GM21515 (cell line): ENCODE data around the gene CALML6.

Experiments
- ATAC-seq: cut with Tn5 transposase; IDR thresholded peaks from one replicate; pipeline ENCODE4 v1.9.1; 2021; ENCODE audit not compliant: unreplicated experiment

CALML6 gene

DNA sequence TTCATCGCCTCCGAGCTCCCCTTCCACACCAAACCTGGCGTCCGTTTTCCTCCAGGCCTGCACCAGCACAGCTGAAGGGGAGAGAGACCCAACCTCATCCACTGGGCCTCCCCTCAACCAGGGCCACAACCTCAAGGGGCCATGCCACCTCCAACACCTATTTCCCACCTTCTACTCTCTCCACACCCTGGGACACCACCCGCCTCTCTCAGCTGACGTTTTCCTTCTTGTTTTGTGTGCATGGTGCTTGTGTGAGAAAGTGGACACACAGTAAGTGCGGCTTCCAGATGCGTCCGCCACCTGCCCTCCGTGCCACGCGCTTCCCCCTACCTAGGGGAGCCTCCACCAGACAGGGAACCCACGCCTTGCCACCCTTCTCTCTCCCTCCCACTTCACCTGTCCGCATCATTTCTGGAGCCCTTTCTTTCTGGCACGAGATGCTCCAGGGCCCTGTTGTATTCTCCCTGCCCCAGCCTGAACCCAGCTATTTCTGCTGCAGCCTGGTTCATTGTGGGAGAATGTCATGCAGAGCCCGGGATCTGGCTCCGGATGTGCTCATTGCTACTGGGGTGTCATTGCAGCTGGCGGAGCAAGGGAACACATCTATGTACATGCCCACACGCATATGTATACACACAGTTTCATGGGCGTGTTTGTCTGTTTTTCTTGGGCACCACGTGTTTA lies 22.8 kb upstream of the CALML6 start:
- no peak for ATAC-seq

DNA sequence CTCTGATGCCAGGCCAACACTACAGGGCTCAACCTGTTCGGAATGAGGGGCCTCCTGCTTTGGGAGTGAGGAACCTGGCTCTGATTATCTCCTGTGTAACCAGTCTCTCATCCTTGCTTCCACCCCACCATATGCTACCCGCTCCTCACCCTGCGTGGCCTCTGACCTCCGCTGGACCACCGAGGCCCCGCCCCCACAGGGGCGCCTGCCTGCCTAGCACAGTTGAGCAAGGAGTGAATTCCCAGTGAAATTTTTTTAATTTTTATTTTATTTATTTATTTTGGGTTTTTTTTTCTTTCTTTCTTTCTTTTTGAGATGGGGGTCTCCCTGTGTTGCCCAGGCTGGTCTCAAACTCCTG lies 22.3 kb upstream of the CALML6 start:
- ATAC-seq: no peak

DNA sequence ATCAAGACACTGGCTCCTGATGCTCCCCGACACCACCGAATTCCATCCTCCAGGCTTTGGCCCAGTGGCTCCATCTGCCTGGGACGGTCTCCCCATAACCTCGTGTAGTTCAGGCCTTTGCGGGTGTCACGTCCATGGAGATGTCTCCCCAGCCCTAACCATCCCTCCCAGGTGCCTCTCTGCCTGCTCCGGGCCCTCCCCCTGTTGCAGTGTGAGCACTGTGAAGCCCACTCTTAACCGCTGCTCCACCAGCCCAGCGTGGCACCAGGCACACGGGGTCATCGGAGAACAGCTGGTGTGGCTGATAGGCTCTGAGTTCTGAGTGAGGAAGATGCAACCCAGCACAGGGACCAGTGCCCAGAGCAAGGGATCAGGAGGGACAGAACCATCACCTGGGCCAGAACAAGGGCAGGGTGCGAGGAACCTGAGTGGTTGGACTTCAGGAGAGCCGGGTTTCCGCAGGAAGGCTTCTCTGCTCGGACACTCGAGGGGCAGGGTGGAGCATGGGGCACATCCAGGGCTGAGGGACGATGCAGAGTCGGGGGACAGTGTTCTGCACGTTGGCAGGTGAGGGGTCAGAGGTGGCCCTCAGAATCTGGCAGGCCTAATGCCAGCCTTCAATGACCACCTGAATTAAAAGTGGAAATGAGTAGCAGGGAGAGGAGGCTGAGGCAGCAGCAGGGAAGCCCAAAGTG lies 21.6 kb upstream of the CALML6 start:
- no peak for ATAC-seq

DNA sequence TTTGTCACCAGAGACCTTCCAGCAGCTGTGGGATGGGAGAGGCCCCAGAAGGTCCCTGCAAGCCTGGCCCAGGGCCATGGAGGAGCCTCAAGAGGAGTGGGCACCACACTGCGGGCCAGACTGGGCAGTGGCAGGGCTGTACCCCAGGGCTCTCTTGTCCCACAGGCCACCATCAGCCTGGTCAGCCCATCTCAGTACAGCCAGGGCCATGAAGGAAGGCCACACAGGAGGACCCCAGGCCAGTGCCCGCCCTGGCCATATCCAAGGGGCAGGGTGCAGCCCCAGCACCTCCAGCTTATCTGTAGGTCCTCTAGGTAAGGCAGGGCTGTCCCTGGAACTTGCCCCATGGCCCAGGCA lies 21.1 kb upstream of the CALML6 start:
- ATAC-seq: no peak

DNA sequence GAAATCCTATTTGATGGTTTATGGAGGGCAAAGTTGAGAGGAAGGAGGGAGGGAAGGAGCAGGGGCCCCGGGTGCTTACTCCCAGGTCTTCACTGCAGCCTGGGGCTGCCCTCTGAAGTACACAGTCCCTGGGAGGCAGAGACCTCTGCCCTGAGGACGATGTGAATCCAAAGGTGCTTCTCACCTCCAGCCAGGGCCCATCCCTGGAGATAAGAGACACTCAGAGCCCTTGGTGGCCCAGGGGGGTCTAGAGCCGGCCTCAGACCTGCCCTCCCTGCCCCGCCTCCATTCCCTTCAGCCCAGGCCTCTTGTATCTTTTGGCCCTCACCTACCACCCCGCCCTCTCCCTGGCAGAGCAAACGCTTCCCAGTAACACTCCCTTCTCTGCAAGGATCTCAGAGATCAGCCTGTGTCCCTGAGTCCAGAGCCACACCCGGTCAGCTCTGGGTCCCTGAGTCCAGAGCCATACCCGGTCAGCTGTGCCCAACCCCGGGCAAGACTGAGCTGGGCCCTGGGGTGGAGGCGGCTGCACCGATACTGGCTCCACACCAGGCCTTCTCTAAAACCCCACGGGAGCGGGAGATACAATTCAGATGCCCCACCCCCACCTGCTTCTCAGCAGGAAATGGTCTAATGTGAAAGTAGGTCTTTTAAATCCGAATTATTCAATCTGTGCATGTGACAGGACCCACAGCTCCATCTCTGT lies 20.6 kb upstream of the CALML6 start:
- no peak for ATAC-seq

DNA sequence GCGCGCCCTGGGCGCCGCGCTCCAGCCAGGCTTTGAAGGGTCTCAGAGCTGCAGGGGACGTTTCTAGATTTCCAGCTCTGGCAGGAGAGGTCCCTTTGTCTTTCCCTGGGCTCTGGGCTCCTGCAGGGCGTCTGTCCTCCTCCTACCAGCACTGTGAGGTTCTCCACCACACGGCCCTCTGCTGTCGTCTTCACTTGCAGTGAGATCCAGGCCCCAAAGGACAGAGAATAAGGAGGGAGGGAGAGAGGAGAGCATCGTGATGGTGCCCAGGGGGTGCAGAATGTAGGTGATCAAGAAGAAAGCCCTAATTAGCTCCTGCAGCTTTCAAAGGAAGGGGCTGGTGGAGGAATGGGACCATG lies 20.0 kb upstream of the CALML6 start:
- ATAC-seq: no peak

DNA sequence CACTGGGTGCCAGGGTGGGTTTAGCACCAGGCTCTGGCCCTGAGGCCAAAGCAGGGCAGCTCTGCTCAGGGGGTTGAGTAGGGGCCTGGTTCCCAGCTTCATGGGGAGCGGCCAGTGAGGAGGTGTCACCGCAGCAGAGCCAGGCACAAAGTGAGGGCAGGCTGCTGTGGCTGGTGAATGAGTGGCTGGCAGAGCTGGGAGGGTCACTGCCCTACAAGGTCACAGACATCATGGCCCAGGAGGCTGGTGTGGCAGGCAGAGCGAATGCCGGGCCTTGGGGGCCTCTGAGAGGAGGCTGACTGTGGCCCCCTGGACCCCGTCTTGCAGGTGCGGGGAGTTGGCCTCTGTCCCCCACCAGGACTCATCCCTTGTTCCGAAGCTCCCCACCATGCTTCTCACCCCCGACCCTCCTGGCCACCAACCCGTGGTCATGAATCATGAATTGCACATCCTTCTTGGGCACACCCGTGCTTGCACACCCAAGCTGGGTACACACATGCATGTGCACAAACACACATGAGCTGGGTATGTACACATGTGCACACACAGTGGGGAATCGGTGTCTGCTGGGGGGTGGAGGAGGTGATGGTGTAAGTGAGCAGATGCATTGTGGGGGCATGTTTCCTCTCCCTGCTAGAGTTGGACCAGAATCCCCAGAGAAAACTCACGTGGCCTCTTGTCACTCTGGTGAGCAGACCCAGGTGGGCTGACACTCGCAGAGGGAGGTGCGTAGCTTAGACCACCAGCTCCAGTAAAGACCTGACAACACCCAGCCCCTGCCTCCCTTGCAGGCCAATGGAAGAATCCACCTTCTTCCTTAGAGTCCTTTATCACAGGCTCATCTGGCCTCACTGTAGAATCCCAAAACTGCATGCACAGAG lies 19.4 kb upstream of the CALML6 start:
- no peak for ATAC-seq

DNA sequence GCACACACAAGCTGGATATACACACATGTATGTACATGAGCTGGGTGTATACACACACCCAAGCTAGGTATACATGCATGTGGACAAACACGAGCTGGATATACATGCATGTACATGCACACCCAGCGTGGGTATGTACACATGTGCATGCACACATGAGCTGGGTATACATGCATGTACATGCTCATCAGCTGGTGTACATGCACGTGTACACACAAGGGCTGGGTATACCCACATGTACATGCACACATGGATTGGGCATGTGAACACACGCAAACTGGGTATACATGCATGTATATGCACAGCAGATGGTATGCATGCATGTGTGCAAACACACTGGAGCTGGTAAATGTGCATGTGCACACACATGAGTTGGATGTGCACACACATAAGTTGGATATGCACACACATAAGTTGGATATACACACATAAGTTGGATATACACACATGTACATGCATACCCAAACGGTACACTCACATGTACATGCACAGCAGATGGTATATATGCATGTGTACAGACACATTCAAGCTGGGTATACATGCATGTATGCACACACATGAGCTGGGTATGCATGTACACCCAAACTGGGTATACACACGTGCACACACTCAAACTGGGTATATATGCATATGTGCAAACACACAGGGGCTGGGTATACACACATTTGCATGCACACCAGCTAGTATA lies 16.7 kb upstream of the CALML6 start:
- ATAC-seq: no peak

DNA sequence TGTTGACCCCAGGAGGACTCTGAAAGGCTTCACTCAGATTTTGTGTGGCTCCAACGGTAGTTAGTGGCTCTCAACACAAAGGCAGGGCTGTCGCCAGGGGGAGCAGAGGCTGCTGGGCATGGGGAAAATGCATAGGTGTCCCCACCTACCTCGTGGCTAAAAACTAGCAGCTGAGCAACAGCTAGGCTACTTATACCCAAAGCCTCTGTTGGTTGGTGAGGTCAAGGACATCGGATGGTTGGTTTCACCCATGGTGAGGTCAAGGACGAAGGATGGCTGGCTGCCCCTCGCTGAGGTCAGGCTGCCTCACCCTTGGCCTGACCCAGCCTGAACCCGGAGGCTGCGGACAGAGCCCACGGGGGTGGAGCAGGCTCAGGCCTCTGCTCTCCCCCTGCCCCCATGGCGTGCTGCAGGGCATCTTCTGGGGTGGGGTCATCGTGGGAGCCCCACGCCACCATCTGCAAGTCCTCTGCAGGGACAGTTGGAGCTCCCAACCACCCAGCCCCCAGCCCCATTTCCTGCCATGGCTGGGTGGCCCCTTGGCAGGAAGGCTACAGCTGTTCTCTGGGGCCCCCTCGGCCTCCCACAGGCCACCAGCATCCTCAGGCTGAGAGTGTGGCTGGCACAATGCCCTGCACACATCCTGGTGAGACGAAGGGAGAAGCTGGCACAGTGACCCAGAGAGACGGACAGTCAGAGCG lies 15.6 kb upstream of the CALML6 start:
- ATAC-seq: no peak

DNA sequence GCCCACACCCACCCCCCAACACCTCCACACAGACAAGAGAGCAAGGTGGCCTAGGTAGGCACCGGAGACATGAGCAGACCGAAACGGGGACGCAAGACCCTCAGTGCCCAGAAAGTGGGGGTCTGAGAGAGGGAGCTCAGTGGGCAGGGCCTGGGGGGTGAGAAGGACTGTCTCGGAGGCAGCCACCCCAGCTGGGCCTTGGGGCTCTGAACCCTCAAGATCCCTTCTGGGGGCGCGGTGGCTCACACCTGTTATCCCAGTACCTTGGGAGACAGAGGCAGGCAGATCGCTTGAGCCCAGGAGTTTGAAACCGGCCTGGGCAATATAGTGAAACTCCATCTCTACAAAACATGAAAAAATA lies 15.1 kb upstream of the CALML6 start:
- no peak for ATAC-seq

DNA sequence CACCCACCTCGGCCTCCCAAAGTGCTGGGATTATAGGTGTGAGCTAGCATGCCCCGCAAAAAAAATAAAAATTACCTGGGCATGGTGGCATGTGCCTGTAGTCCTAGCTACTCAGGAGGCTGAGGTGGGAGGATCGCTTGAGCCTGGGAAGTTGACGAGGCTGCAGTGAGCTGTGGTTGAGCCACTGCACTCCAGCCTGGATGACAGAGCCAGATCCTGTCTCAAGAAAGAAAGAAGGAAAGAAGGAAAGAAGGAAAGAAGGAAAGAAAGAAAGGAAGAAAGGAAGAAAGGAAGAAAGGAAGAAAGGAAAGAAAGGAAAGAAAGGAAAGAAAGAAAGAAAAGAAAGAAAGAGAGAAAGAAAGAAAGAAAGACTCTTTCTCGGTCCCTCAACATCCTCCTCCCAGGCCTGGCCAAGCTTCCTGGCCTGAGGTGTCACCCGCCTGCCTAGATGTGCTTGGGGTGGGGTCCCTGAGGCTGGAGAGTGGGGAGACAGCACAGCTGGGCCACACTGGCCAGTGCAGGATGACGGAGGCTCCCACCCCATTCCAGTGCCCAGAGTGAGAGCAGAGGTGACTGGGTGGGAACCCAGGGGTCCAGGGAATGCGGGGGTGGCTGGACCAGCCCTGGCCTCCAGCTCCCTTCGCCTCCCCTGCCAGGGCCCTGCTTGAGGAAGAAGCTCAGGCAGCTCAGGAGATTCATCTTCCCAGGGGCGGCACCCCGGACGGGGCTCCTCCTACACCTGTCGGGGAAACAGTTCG lies 14.0 kb upstream of the CALML6 start:
- no peak for ATAC-seq

DNA sequence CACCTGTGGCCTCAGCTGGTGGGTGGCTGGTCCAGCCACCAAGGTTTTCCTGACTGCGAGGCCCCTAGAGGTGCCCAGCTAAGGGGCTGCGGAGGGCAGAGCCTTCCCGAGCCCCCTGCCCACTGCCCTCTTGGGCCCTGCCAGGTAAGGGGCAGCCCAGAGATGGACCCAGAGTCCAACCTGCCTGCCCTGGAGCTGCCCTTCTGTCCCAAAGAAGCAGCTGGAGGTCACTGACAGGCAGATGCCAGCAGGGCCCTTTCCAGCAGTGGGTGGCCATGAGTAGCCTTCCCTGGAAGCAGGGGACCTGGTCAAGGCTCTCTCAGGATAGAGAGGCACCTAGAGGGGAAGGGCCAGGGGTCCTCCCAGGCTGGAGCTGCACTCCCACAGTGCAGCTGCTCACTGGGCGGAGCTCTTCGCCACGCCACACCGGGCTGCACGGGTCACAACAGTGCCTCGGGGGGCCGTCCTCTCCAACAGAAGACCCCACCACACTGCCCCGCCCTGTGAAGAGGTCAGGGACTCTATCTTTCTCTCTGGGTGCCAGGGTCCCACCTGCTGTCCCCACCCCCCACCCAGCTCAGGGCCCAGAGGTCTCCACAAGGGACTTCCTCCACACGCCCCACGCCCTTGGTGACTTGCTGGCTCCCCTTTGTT lies 13.3 kb upstream of the CALML6 start:
- ATAC-seq: no peak

DNA sequence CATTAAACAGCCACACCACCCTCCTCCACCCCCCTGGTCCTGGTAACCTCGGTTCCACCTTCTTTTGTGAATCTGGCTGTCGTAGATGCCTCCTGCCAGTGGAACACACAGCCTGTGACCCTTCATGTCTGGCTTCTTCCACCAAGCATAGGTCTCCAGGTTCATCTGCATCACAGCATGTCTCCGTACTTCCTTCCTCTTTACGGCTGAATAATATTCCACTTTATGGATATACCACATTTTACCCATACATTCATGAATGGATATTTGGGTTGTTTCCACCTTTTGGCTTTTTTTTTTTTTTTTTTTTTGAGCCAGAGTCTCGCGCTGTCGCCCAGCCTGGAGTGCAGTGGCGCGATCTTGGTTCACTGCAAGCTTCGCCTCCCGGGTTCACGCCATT lies 11.8 kb upstream of the CALML6 start:
- no peak for ATAC-seq

DNA sequence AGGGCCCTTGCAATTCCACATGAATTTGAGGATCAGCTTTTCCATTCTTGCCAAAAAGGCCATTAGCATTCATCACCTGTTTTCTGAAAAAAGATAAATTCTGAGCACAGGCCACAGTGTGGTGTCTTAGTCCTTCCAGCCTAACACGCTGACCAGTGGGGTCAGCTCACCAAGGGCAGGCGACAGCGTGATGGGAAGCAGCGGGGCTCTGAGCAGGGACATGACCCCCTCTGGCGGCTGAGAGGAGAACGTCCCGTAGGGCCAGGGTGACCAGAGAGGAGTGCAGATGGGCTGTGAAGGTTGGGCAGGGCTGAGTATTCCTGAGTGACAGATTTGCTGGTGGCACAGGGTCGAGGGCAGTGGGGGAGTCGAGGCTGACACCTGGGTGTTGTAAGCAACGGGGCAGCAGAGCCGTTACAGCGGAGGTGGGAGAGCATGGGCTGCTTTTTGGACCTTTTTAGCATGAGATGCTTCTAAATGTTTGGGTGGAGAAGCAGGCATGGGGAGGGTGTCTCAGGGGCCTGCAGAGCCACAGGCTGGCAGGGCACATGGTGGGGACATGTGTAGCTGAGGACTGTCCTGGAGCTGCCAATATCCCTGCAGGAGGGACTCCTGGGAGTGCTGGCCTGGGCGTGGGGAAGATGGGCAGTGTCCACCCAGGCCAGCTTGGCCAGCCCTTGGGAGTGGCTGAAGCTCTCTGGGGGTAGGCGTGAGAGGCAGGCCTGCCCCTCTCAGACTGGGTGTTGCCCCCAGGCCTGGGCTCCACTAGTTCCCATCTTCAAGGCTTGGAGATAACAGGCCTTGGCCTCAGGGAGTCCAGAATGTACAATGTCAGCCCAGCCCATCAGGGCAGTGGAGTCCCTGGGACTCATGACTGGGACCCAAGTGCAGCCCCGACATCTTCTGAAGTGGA lies 8.6 kb upstream of the CALML6 start:
- no peak for ATAC-seq

DNA sequence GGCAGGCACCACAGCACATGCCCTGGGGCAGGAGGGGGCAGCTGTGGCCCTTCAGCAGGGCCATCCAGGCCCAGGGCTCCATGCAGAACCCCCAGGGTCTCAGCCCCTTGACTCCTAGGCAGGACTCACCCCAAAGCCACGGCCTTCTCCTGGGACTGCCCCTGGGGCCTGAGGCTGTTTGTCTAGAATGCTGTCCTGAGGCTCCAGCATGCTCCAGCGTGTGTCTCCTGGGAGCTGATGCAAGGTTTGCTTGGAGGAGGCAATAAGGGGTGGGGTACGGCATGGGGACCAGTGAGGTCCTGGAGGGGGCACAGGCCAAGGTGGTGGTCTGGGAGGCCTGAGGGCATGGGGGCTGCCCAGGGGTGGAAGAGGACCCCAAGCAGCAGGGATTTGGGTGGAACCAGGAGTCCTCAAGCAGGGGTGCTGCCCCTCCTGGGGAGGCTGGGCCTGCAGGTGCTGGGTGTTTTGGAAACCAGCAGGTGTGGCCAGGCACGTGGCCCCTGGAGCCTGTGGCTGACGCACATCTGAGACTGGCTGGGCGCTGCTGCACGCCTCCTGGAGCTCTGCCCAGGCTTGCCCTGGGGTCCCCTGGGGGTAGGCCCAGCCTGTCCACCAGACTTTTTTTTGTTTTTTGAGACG lies 7.8 kb upstream of the CALML6 start:
- ATAC-seq: no peak

DNA sequence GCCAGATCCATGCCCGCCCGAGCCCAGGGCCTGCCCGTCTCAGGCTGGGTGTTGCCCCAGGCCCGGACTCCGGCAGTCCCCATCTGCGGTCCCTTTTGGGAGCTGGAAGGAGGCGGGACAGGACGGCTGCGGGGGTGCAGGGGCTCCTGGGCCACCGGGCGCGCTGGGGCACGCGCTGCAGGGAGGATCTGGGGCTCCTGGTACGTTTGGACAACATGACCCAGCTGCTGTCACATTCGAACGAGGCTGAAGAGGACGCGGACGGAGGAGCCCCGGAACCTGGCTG lies 6.6 kb upstream of the CALML6 start:
- ATAC-seq: no peak

DNA sequence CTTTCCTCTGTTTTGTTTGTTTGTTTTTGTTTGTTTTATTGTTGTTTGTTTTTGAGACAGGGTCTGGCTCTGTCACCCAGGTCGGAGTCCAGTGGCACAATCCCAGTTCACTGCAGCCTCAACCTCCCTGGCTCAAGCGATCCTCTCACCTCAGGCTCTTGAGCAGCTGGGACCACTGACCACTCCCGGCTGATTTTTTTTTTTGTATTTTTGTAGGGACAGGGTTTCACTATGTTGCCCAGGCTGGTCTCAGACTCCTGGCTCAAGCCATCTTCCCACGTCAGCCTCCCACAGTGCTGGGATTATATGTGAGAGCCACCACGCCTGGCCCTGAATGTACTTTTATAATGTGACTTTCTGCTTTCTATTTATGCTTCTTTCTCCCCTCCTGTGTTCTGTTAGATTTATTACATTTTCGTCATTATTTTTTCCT lies 5.0 kb upstream of the CALML6 start:
- ATAC-seq: no peak
